Upper lobe of left lung (tissue), 6 donors: ENCODE results near the gene MPI. TPM values are rescaled to one million over a fixed set of nuclear protein-coding genes. Genes with fewer than 3 reads are reported as not detected.
"Not testable (repeated sequence)": the region's sequence is repeated elsewhere in the genome, so short reads cannot be mapped to it uniquely, and the experiment has no call there.

Source experiments
- ATAC-seq, 2 donors: fragments of 200-7000 bp; cut with Tn5 transposase; one replicate each; pipeline ENCODE4 v1.9.1; 2022; ENCODE audit warnings: mild to moderate bottlenecking in 2 of 2, moderate library complexity in 2 of 2; ENCODE audit not compliant: low FRiP score in 2 of 2
- DNase-seq, 2 donors: peaks; one replicate each; pipeline ENCODE4 v3.0.0-alpha.2; 2019 to 2020
- H3K27ac ChIP-seq, 4 donors: fragments of 200-600 bp; sonication (generic); one replicate each; pipeline ENCODE4 v1.5.1; 2016 to 2019
- H3K27me3 ChIP-seq, 4 donors: fragments of 200-600 bp; sonication (generic); one replicate each; pipeline ENCODE4 v1.5.1; 2017 to 2019
- H3K36me3 ChIP-seq, 4 donors: fragments of 200-600 bp; sonication (generic); one replicate each; pipeline ENCODE4 v1.5.1; 2016 to 2019
- H3K4me1 ChIP-seq, 4 donors: fragments of 200-600 bp; sonication (generic); one replicate each; pipeline ENCODE4 v1.5.1; 2018 to 2019
- H3K4me3 ChIP-seq, 4 donors: fragments of 200-600 bp; sonication (generic); one replicate each; pipeline ENCODE4 v1.5.1; 2017 to 2019; ENCODE audit warnings: mild to moderate bottlenecking in 2 of 4, moderate library complexity in 1 of 4
- H3K9me3 ChIP-seq, 4 donors: fragments of 200-600 bp; sonication (generic); one replicate each; pipeline ENCODE4 v1.5.1; 2018 to 2019
- CTCF ChIP-seq, 6 experiments: fragments of 450-650 bp in 4 of 6; fragments of 200-600 bp in 2 of 6; sonication (generic) in 2 of 6; IDR thresholded peaks; one replicate each; pipeline ENCODE4 v1.5.1; 2016 to 2019; ENCODE audit warnings: antibody characterized with exemption in 6 of 6
- EP300 ChIP-seq, 4 donors: sonication (generic); formaldehyde crosslinking; IDR thresholded peaks; one replicate each; pipeline ENCODE4 v1.5.1; 2017; ENCODE audit warnings: antibody characterized with exemption in 4 of 4, control low read depth in 2 of 4
- POLR2A ChIP-seq, 4 donors: fragments of 450-650 bp; IDR thresholded peaks; one replicate each; pipeline ENCODE4 v1.5.1; 2016 to 2017; ENCODE audit warnings: antibody characterized with exemption in 4 of 4, mild to moderate bottlenecking in 2 of 4
- POLR2AphosphoS5 ChIP-seq, 2 donors: sonication (generic); formaldehyde crosslinking; IDR thresholded peaks; one replicate each; pipeline ENCODE4 v1.5.1; 2017; ENCODE audit warnings: antibody characterized with exemption in 2 of 2
- WGBS, 2 donors: methylation state at CpG; one replicate each; pipeline ENCODE4 v1.1.5; 2017 to 2018; 5-methylcytosine and 5-hydroxymethylcytosine counted together
- total RNA-seq, 6 donors: library from RNA; depleted of rRNA in 4 of 6; stranded (reverse); fragments of >200 nt in 4 of 6; gene quantifications; one replicate each; pipeline versions ENCODE4 v1.1.0 to v1.2.1, GENCODE V29; 2016 to 2021
- donor health status: DM: no; HTN: no; CAD: no; lungs with moderate emphysema.
- donor health status: DM: no; HTN: yes; CAD: no; lungs with severe emphysema.

MPI gene
- total RNA-seq, 6 donors from 2014 or later = 21.0 to 40.6 (median 30.2) TPM

- no peaks in the 10 kb centered on the region for H3K27me3 ChIP-seq
- peak in 1 of 2 donors; percentile 88 for TF ChIP-seq POLR2AphosphoS5 (IDR thresholded peaks at IDR 0.05)
- peak; percentile 4 to 90 (median 82) for TF ChIP-seq POLR2A (IDR thresholded peaks at IDR 0.05)
- no peak for TF ChIP-seq EP300 (IDR thresholded peaks at IDR 0.05)
- TF ChIP-seq CTCF (IDR thresholded peaks at IDR 0.05) = peak in 1 of 6 experiments; percentile 23
- DNase-seq (peak; percentile 95 to 96), ATAC-seq (peak; percentile 95 to 98)
- 0% methylated on average over 7 to 53 of the region's 74 CpGs for WGBS, 2 donors
- peaks cover 19 to 33% (median 25%) of the 10 kb centered on the region in 4 donors for H3K4me1 ChIP-seq
- H3K4me3 ChIP-seq = peak within 1 kb of the TSS; percentile 87 to 96 (median 90)
- no peaks in the 10 kb centered on the region for H3K9me3 ChIP-seq
- H3K36me3 ChIP-seq = peaks cover 4 to 39% (median 22%) of the 10 kb centered on the region in 4 donors
- H3K27ac ChIP-seq = peak within 1 kb of the TSS; percentile 91 to 98 (median 94)
Observed at GRCh38 chr15:74906450-74907162, 16.8 kb downstream of the MPI start, which contains the start of gene FAM219B. Gene FAM219B, minus strand, starts transcription at chr15:74906851. Its CDS starts 51 bp downstream, at chr15:74906800.

- DNase-seq (no peak), ATAC-seq (peak in 1 of 2 donors; percentile 8)
- WGBS, 2 donors = 46 to 47% methylated on average over 8 of the region's 8 CpGs
Observed at GRCh38 chr15:74907163-74907870, 17.5 kb downstream of the MPI start.

GRCh38 chr15:74908635-74909034 is 18.8 kb downstream of the MPI start:
- no peak for DNase-seq
- Histone ChIP-seq H3K36me3 (peaks cover 4 to 42% (median 25%) of the 10 kb centered on the region in 4 donors), H3K27ac (no peak overlapping the region), H3K4me1 (peaks cover 14 to 26% (median 19%) of the 10 kb centered on the region in 4 donors), H3K27me3 (no peaks in the 10 kb centered on the region), H3K4me3 (no peak overlapping the region), H3K9me3 (no peaks in the 10 kb centered on the region)
- WGBS, 2 donors = 91 to 96% methylated on average over 4 of the region's 4 CpGs
- no peak for ATAC-seq
- TF ChIP-seq CTCF (IDR thresholded peaks at IDR 0.05) = no peak
- no peak for TF ChIP-seq EP300 (IDR thresholded peaks at IDR 0.05)
- no peak for TF ChIP-seq POLR2A (IDR thresholded peaks at IDR 0.05)
- no peak for TF ChIP-seq POLR2AphosphoS5 (IDR thresholded peaks at IDR 0.05)

More at GRCh38 chr15:74907163-74907870, 17.5 kb downstream of the MPI start:
- Histone ChIP-seq H3K27ac (peak overlapping the region; percentile 91 to 98 (median 94)), H3K4me1 (peaks cover 14 to 26% (median 21%) of the 10 kb centered on the region in 4 donors), H3K9me3 (no peaks in the 10 kb centered on the region), H3K4me3 (peak overlapping the region; percentile 87 to 96 (median 90)), H3K27me3 (no peaks in the 10 kb centered on the region), H3K36me3 (peaks cover 4 to 40% (median 24%) of the 10 kb centered on the region in 4 donors)
- TF ChIP-seq POLR2A (IDR thresholded peaks at IDR 0.05) (no peak), EP300 (IDR thresholded peaks at IDR 0.05) (no peak), POLR2AphosphoS5 (IDR thresholded peaks at IDR 0.05) (no peak), CTCF (IDR thresholded peaks at IDR 0.05) (no peak)

GRCh38 chr15:74913041-74913440 is 23.2 kb downstream of the MPI start:
- H3K27ac ChIP-seq = no peak overlapping the region
- no peak for TF ChIP-seq POLR2A (IDR thresholded peaks at IDR 0.05)
- TF ChIP-seq EP300 (IDR thresholded peaks at IDR 0.05) = no peak
- TF ChIP-seq POLR2AphosphoS5 (IDR thresholded peaks at IDR 0.05) = no peak
- TF ChIP-seq CTCF (IDR thresholded peaks at IDR 0.05) = no peak
- DNase-seq (no peak), ATAC-seq (no peak)
- WGBS, 2 donors = 91 to 93% methylated on average over 9 of the region's 9 CpGs
- no peaks in the 10 kb centered on the region for H3K4me1 ChIP-seq
- H3K36me3 ChIP-seq = peaks cover 2 to 63% (median 54%) of the 10 kb centered on the region in 4 donors
- no peaks in the 10 kb centered on the region for H3K27me3 ChIP-seq
- no peak overlapping the region for H3K4me3 ChIP-seq
- H3K9me3 ChIP-seq = no peaks in the 10 kb centered on the region

GRCh38 chr15:74913799-74914198 is 24.0 kb downstream of the MPI start:
- WGBS, 2 donors = 97 to 99% methylated on average over 8 of the region's 8 CpGs
- not testable (repeated sequence) for DNase-seq, H3K9me3 ChIP-seq

More at GRCh38 chr15:74913799-74914198, 24.0 kb downstream of the MPI start:
- H3K27ac ChIP-seq, H3K4me3 ChIP-seq, ATAC-seq, H3K4me1 ChIP-seq, H3K27me3 ChIP-seq: not testable (repeated sequence)
- H3K36me3 ChIP-seq = peaks cover 2 to 71% (median 60%) of the 10 kb centered on the region in 4 donors
